ENCODE results near the gene EXOSC5.

DNA sequence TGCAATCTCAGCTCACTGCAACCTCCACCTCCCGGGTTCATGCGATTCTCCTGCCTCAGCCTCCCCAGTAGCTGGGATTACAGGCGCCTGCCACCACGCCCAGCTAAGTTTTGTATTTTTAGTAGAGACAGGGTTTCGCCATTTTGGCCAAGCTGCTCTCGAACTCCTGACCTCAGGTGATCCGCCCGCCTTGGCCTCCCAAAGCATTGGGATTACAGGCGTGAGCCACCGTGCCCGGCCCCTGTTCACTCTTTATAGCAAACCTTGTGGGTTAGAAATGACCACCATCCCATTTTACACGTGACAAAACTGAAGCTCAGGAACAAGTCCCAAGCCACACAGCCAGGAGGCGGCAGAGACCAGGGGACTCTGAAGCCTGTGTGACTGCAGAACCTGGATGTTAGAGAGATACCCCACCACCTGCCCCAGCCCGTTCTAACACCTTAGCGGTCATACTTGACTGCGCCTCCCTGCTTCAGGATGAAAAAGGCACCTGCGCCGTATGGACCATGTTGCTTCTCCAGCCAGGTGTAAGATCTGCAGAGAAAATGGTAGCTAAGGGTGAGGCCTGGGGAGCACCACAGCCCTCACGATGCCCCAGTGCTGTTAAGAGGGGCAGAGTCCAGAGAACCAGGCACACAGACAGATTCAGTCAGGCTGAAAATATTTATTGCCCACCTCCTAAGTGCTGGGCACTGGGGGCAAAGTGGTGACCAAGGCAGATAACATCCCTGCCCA lies 38.9 kb upstream of the EXOSC5 start:
- no peak for TF ChIP-seq POLR2AphosphoS5 (IDR thresholded peaks at IDR 0.05)
- TF ChIP-seq, protein P1, sequence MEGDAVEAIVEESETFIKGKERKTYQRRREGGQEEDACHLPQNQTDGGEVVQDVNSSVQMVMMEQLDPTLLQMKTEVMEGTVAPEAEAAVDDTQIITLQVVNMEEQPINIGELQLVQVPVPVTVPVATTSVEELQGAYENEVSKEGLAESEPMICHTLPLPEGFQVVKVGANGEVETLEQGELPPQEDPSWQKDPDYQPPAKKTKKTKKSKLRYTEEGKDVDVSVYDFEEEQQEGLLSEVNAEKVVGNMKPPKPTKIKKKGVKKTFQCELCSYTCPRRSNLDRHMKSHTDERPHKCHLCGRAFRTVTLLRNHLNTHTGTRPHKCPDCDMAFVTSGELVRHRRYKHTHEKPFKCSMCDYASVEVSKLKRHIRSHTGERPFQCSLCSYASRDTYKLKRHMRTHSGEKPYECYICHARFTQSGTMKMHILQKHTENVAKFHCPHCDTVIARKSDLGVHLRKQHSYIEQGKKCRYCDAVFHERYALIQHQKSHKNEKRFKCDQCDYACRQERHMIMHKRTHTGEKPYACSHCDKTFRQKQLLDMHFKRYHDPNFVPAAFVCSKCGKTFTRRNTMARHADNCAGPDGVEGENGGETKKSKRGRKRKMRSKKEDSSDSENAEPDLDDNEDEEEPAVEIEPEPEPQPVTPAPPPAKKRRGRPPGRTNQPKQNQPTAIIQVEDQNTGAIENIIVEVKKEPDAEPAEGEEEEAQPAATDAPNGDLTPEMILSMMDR (IDR thresholded peaks at IDR 0.05) = no peak
- TF ChIP-seq POLR2A (IDR thresholded peaks at IDR 0.05) = no peak
